Ovary (tissue), 9 donors: ENCODE data around the gene STIM1. TPM values are rescaled to one million over a fixed set of nuclear protein-coding genes. Genes with fewer than 3 reads are reported as not detected.

ENCODE experiments used
- DNase-seq, 5 donors: peaks; one replicate each; pipeline ENCODE4 v3.0.0-alpha.2; 2019 to 2020
- H3K27ac ChIP-seq, 2 donors: fragments of 200-600 bp; one replicate each; pipeline versions ENCODE4 v1.5.1 to v1.8.0; 2019 to 2022
- H3K27me3 ChIP-seq: fragments of 200-600 bp; one replicate; pipeline ENCODE4 v1.8.0; 2022
- H3K36me3 ChIP-seq: fragments of 200-600 bp; sonication (generic); one replicate; pipeline ENCODE4 v1.5.1; 2019
- H3K4me1 ChIP-seq: one replicate; pipeline ENCODE4 v1.8.1; 2013; ENCODE audit warnings: mild to moderate bottlenecking, moderate library complexity; ENCODE audit not compliant: insufficient read depth
- H3K4me3 ChIP-seq: fragments of 200-600 bp; sonication (generic); one replicate; pipeline ENCODE4 v1.5.1; 2017
- H3K9me3 ChIP-seq, 2 donors: fragments of 200-600 bp in 1 of 2; sonication (generic) in 1 of 2; one replicate each; pipeline versions ENCODE4 v1.5.1 to v1.8.1; 2013 to 2019; ENCODE audit warnings: mild to moderate bottlenecking in 1 of 2, moderate library complexity in 1 of 2
- CTCF ChIP-seq, 3 donors: fragments of 450-650 bp in 2 of 3; fragments of 200-600 bp in 1 of 3; IDR thresholded peaks; one replicate each; pipeline versions ENCODE4 v1.5.1 to v1.8.0; 2016 to 2022; ENCODE audit warnings: antibody characterized with exemption in 3 of 3, mild to moderate bottlenecking in 1 of 3
- EP300 ChIP-seq: sonication (generic); formaldehyde crosslinking; IDR thresholded peaks from one replicate; pipeline ENCODE4 v1.6.1; 2017; ENCODE audit warnings: antibody characterized with exemption
- POLR2A ChIP-seq: fragments of 450-650 bp; IDR thresholded peaks from one replicate; pipeline ENCODE4 v1.6.1; 2017; ENCODE audit warnings: antibody characterized with exemption, mild to moderate bottlenecking, moderate library complexity
- WGBS, 3 donors: extraction: QIAGEN DNeasy Blood & Tissue Kit in 1 of 3; methylation state at CpG; one replicate each; pipeline versions ENCODE4 v1.1.5 to v1.1.7; 2013 to 2017; 5-methylcytosine and 5-hydroxymethylcytosine counted together
- intact Hi-C, 4 donors: fragments of 100-400 bp; cut with DNase I; formaldehyde crosslinking; loops; one replicate each; pipeline versions ENCODE4 v1.11.0 to v1.15.1; 2022 to 2023
- polyA plus RNA-seq, 2 donors: library from polyadenylated mRNA; stranded (reverse); fragments of 200-250 nt in 1 of 2; fragments of 350-450 nt in 1 of 2; fragmentation: Illumina TruSeq in 1 of 2; extraction: RNeasy Lipid Tissue Mini Kit (QIAGEN cat#74804) in 1 of 2; gene quantifications; one replicate each; pipeline ENCODE4 v1.2.3, GENCODE V29; 2013 to 2014
- total RNA-seq, 7 donors: library from RNA; depleted of rRNA in 2 of 7; stranded (reverse); fragments of >200 nt in 2 of 7; fragmentation: NEBNext Ultra II Directional in 3 of 7; extraction: Animal tissue kit (Norgen Biotek cat#: 25700) in 3 of 7; gene quantifications; one replicate each; pipeline versions ENCODE4 v1.1.0 to v1.2.4, GENCODE V29; 2016 to 2023
- donor health status: DM: no; HTN: no; CAD: no; lungs with moderate emphysema.
- donor health status: DM: no; HTN: no; CAD: no.
- donor health status: Bipolar disorder and iron deficiency.
- donor health status: DM: yes; HTN: yes; CAD: no.
- donor health status: DM: no; HTN: no; CAD: no.
- donor health status: DM: yes; HTN: yes; CAD: no.

The STIM1 gene
- total and polyA plus RNA-seq, 9 donors: 26.1 to 75.2 (median 58.7) TPM

DNA sequence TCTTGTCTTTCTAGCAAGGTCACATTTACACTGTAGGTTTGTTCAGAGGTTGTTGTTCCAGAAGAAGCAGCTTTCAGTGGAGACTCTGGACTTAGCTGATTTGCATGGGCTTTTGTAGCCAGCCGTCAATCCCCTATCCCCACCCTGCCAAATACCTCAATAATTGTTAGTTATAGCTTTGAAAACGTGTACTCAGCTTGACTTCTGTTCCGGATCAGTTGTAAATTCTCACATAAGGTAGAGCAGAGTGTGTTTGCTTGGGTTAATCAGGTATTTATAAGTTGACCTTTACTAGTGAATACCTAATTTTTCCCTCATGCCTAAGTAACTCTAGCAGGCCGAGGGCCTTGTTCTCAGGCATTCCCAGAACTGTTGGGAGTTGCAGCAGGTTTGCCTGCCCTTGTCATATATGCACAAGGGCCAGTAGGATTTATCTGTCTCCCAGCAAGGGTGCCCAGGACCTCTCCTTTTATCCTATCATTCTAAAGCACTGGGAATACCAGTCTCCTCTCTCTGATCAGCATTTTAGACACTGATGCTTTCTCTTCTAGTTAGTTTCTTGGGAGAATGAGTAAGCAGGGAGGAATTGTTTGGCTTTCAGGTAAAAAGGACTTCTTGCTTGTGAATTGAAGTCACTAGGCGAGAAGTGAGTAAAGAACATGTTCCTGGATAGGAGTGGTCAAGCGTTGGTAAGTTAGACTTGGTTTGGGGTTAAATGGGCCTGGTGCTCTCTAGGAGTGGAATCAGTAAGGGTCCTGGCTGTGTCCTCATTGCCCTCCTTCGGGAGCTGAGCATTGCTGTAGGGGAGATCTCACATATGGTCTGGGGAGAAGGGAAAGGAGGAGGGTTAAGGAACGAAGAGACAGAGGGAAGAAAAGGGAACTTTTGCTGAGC, 22.1 kb downstream of the STIM1 start:
- Histone ChIP-seq H3K4me3 (no peak overlapping the region), H3K9me3 (no peaks in the 10 kb centered on the region), H3K4me1 (peaks cover 8% of the 10 kb centered on the region), H3K27me3 (no peaks in the 10 kb centered on the region), H3K27ac (peak overlapping the region in 1 of 2 donors; percentile 56), H3K36me3 (no peaks in the 10 kb centered on the region)
- 71 to 73% (median 72%) methylated on average over 8 of the region's 8 CpGs for WGBS, 3 donors
- TF ChIP-seq EP300: no peak
- TF ChIP-seq CTCF (IDR thresholded peaks at IDR 0.05): no peak
- no peak for TF ChIP-seq POLR2A
- intact Hi-C loops: no loop called here
- no peak for DNase-seq

GRCh38 chr11:3878258-3878584, 22.8 kb downstream of the STIM1 start:
- intact Hi-C loops: no loop called here

DNA sequence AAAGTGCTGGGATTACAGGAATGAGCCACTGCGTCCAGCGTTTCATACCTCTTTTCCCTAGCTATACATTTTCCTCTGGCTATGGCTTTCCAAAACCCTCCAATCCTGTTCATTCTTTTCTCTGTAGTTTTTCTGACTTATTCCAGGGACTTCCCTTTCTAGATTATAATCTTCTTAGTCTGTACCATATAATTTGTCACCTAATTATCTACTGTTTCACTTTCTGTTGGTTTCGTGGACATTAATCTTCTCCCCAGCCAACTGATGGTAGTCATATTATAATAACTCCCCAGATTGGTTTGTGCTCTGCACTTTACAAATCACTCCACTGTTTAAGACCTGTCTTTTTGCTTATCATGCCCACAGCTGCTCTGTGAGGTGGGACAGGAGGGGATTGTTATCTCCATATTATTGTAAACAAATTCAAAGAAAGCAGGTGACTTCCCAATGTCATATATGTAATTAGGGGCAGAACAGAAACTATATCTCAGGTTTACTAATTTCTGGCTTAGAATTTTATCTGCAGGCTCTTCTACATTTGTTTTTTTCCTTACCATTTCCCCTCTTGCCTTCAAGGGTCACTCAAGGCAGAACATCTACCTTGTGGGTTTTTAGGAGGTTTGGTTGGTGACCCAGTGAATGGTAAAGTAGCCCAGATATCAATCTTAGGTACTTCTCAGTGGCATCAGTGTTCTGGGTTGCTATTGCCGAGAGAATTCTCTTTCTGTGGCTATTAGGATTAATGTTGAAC, 23.9 kb downstream of the STIM1 start:
- Histone ChIP-seq H3K36me3 (no peaks in the 10 kb centered on the region), H3K27ac (no peak overlapping the region), H3K4me1 (peaks cover 9% of the 10 kb centered on the region), H3K27me3 (no peaks in the 10 kb centered on the region), H3K4me3 (no peak overlapping the region), H3K9me3 (no peaks in the 10 kb centered on the region)
- no peak for DNase-seq
- TF ChIP-seq CTCF (IDR thresholded peaks at IDR 0.05) (no peak), POLR2A (no peak), EP300 (no peak)
- 63 to 82% (median 72%) methylated on average over 3 to 4 of the region's 4 CpGs for WGBS, 3 donors
- intact Hi-C loops: no loop called here

More at GRCh38 chr11:3878258-3878584, 22.8 kb downstream of the STIM1 start:
- no peaks in the 10 kb centered on the region for H3K9me3 ChIP-seq
- no peaks in the 10 kb centered on the region for H3K27me3 ChIP-seq
- H3K4me1 ChIP-seq: peaks cover 8% of the 10 kb centered on the region
- TF ChIP-seq POLR2A (no peak), EP300 (no peak), CTCF (IDR thresholded peaks at IDR 0.05) (no peak)
- no peak overlapping the region for H3K4me3 ChIP-seq
- no peak overlapping the region for H3K27ac ChIP-seq
- DNase-seq: no peak
- H3K36me3 ChIP-seq: no peaks in the 10 kb centered on the region

GRCh38 chr11:3879967-3880542, 24.6 kb downstream of the STIM1 start:
- Histone ChIP-seq H3K27ac (peak overlapping the region in 1 of 2 donors; percentile 64), H3K36me3 (no peaks in the 10 kb centered on the region), H3K4me1 (peaks cover 9% of the 10 kb centered on the region), H3K27me3 (no peaks in the 10 kb centered on the region), H3K9me3 (no peaks in the 10 kb centered on the region), H3K4me3 (no peak overlapping the region)
- intact Hi-C loops: no loop called here
- TF ChIP-seq EP300 (no peak), CTCF (IDR thresholded peaks at IDR 0.05) (no peak), POLR2A (no peak)
- 27 to 60% (median 36%) methylated on average over 2 of the region's 2 CpGs for WGBS, 3 donors
- no peak for DNase-seq
